ENCODE data around the gene MAST4.

The MAST4 gene

DNA sequence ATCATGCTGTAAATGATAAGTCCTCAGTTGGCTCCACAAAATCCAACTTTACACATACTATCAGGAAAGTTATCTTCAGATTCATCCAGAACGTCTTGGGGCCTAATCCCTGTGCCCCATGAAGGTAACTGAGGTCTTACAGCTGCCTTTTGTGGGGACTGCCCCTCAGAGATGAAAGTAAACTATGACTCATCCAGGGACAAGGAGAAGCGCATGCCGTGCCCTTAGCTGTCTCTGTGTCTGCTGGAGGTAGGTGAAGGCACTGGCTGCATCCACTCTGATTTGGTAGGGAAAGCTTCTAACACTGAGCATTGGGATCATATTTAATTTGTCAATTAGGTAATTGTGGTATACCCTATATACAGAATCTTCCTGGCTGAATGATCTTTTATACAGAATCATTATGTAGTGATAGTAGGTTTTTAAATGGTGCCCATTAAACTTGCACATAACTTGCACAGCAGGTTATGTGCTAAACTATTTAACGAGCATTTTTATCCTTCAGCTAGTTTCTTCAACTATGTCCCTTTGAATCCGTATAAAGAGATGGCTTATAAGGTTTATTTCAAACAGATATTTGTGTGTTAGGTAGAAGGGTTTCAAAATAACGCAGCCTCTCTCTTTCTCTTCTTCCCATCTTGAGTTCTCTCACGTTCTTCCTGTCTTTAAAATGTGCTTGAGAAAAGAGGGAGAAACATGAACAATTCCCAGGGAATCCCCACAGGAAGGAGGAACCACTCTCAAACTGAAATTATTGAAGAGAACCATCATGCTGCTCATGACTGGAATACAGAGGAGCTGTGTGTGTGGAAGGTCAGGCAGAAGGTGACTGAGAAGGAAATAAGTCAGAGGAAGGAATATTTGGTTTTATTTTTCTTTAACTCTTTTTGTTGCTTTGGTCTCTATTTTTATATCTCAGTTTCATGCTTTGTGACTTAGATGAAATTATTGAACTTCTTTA lies 349.5 kb downstream of the MAST4 start:
- no peak overlapping the region for H3K4me3 ChIP-seq (ENCODE audit: low read depth, low read length)
- no peaks in the 10 kb centered on the region for H3K27me3 ChIP-seq (ENCODE audit: control insufficient read depth, insufficient read depth, low read length)
- H3K9ac ChIP-seq (ENCODE audit: low read depth, low read length), result no peak overlapping the region
- H3K4me1 ChIP-seq (ENCODE audit: control insufficient read depth, insufficient read depth, low read length), result no peaks in the 10 kb centered on the region
- H3K9me3 ChIP-seq (ENCODE audit: control insufficient read depth, insufficient read depth, low read length), result no peaks in the 10 kb centered on the region
- no peaks in the 10 kb centered on the region for H3K36me3 ChIP-seq (ENCODE audit: control insufficient read depth, insufficient read depth, low read length)

DNA sequence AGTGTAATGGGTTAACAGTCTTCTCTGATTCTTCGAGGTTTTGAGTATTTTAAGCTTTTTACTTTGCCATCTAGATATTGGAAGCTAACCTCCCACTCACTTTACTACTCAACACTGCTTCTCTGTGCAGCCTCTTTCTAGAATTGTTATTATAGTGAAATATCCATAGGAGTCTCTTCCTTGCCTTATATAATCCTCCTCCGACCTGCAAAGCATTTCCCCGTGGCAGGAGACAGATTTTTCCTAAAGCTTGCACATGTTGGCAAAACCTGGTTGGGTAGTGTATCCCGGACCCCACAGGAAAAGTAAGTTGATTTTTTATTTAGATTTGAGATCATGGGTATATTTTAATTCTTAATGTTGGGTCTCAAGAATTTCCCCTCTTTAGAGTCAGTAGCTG lies 351.3 kb downstream of the MAST4 start:
- Histone ChIP-seq H3K9ac (ENCODE audit: low read depth, low read length) (no peak overlapping the region), H3K27me3 (ENCODE audit: control insufficient read depth, insufficient read depth, low read length) (no peaks in the 10 kb centered on the region), H3K9me3 (ENCODE audit: control insufficient read depth, insufficient read depth, low read length) (no peaks in the 10 kb centered on the region), H3K4me3 (ENCODE audit: low read depth, low read length) (no peak overlapping the region), H3K36me3 (ENCODE audit: control insufficient read depth, insufficient read depth, low read length) (no peaks in the 10 kb centered on the region), H3K4me1 (ENCODE audit: control insufficient read depth, insufficient read depth, low read length) (no peaks in the 10 kb centered on the region)

DNA sequence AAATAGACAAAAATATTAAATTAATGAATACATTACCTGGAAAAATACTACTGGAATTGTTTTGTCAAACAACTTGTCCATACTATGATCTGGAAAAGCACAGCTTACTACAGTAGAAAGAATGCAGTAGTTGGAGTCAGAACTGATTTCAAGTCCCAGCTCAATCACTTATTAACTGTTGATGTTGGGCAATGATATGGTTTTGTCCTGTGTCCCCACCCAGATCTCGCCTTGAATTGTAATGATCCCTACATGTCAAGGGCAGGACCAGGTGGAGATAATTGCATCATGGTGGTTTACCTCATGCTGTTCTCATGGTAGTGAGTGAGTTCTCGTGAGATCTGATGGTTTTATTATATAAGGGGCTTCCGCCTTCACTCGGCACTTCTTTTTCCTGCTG lies 352.9 kb downstream of the MAST4 start:
- Histone ChIP-seq H3K4me1 (ENCODE audit: control insufficient read depth, insufficient read depth, low read length) (no peaks in the 10 kb centered on the region), H3K9ac (ENCODE audit: low read depth, low read length) (no peak overlapping the region), H3K36me3 (ENCODE audit: control insufficient read depth, insufficient read depth, low read length) (no peaks in the 10 kb centered on the region), H3K9me3 (ENCODE audit: control insufficient read depth, insufficient read depth, low read length) (no peaks in the 10 kb centered on the region), H3K4me3 (ENCODE audit: low read depth, low read length) (no peak overlapping the region), H3K27me3 (ENCODE audit: control insufficient read depth, insufficient read depth, low read length) (no peaks in the 10 kb centered on the region)

DNA sequence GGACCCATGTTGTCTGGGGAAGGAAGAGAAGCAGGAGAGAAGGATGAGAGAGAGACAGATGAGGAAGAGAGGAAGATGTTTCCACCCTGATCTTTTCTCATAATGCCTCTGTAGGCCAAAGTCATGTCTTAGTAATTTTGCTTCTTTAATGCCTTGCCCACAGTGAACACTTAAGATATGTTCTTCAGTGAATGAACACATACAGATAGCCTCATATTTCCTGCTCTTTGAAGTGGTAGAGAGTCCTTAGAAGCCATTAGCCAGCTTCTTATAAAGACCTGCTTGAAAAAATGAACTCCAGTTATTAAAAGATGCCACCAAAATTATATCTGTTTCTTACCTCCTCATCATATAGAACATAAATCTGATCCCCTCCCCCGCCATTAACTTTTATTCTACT lies 356.0 kb downstream of the MAST4 start:
- Histone ChIP-seq H3K9me3 (ENCODE audit: control insufficient read depth, insufficient read depth, low read length) (no peaks in the 10 kb centered on the region), H3K9ac (ENCODE audit: low read depth, low read length) (no peak overlapping the region), H3K4me1 (ENCODE audit: control insufficient read depth, insufficient read depth, low read length) (no peaks in the 10 kb centered on the region), H3K36me3 (ENCODE audit: control insufficient read depth, insufficient read depth, low read length) (no peaks in the 10 kb centered on the region), H3K4me3 (ENCODE audit: low read depth, low read length) (no peak overlapping the region), H3K27me3 (ENCODE audit: control insufficient read depth, insufficient read depth, low read length) (no peaks in the 10 kb centered on the region)

DNA sequence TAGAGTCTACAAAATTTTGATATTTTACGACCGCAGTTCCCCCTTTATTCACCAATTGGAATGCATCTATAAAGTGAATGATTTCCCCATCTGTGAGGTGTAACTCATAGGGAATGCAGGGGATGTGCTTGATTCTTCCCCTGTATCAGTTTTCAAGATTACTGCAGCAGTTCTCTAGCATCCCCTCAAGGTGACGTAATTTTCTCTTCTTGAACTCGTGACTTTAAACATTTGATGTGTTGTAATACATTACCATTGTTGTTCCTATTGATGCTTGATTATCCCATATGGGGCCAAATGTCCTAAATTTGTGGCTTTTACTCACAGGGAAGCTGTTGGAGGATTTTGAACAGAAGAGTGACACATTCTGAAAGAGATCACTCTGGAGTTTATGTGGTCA lies 360.2 kb downstream of the MAST4 start:
- H3K4me3 ChIP-seq (ENCODE audit: low read depth, low read length), result no peak overlapping the region
- H3K9me3 ChIP-seq (ENCODE audit: control insufficient read depth, insufficient read depth, low read length), result no peaks in the 10 kb centered on the region
- H3K4me1 ChIP-seq (ENCODE audit: control insufficient read depth, insufficient read depth, low read length), result peaks cover 21% of the 10 kb centered on the region
- no peaks in the 10 kb centered on the region for H3K27me3 ChIP-seq (ENCODE audit: control insufficient read depth, insufficient read depth, low read length)
- no peaks in the 10 kb centered on the region for H3K36me3 ChIP-seq (ENCODE audit: control insufficient read depth, insufficient read depth, low read length)
- H3K9ac ChIP-seq (ENCODE audit: low read depth, low read length), result no peak overlapping the region

DNA sequence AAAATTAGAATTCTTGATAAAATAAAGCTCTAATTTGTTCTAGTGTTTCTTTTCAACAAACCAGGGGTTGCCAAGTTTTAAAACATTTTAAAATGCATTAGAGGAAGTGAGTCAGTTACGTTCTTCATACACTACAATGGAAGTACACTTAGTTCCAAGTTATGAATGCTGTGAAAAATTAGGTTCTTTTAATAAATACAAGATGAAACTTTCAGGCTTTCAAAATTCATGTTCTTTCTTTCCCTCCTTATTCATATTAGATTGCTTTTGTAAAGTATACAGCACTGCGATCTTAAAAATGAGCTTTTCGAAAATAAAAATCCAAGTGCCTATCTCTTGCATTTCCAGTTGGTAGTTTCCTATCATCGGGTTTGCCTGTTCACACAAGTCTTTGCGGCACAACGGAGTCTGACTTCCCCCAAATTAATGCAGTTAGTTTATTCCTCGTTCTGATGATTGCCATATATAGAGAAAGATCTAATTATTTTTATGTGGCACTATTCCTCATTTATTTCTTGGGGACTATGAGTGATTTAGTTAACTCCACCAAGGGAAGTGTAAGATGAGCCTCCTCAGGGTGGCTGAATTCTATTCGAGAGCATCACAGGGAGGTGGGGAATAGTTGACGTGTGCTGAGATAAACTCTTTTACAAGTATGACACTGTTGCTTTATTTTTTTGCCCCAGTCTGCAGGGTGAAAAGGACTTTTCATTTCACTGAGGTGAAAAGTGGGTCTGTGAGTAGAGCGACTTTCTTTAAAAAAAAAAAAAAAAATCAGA lies 362.2 kb downstream of the MAST4 start:
- no peaks in the 10 kb centered on the region for H3K36me3 ChIP-seq (ENCODE audit: control insufficient read depth, insufficient read depth, low read length)
- H3K27me3 ChIP-seq (ENCODE audit: control insufficient read depth, insufficient read depth, low read length), result no peaks in the 10 kb centered on the region
- no peak overlapping the region for H3K9ac ChIP-seq (ENCODE audit: low read depth, low read length)
- H3K4me1 ChIP-seq (ENCODE audit: control insufficient read depth, insufficient read depth, low read length), result peaks cover 23% of the 10 kb centered on the region
- peak overlapping the region; percentile 30 for H3K4me3 ChIP-seq (ENCODE audit: low read depth, low read length)
- no peaks in the 10 kb centered on the region for H3K9me3 ChIP-seq (ENCODE audit: control insufficient read depth, insufficient read depth, low read length)

DNA sequence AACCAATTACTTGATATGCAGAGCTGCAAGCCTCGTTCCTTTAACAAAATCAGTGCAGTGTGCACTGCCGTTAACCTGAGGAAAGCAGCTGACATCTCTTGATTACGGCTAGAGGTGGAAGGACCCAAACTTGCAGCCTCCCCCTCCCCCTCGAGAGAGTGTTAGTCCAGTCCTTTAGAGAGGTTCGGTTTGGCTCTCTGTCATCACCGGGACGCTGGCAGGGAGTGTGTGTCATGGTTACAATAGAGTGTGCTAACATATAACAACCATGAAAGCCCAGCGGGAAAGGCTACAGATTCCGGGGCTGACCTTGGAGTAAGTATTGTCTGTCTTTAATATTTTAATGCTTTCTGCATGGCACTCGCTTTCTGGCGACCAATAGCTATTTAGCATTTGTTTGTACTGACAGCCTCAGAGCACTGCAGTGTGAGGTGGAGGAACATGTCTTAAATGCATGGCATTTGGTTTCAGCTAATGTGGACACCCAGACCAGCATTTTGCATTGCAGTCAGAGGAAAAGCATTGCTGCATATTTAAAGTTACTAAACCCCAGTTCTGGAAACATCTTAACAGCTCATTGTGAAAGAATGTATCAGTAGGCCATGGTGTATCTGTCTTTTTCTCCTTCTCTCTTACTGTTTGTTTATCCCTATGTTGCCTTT lies 362.9 kb downstream of the MAST4 start:
- Histone ChIP-seq H3K4me1 (ENCODE audit: control insufficient read depth, insufficient read depth, low read length) (peaks cover 28% of the 10 kb centered on the region), H3K9me3 (ENCODE audit: control insufficient read depth, insufficient read depth, low read length) (no peaks in the 10 kb centered on the region), H3K36me3 (ENCODE audit: control insufficient read depth, insufficient read depth, low read length) (no peaks in the 10 kb centered on the region), H3K27me3 (ENCODE audit: control insufficient read depth, insufficient read depth, low read length) (no peaks in the 10 kb centered on the region), H3K9ac (ENCODE audit: low read depth, low read length) (no peak overlapping the region), H3K4me3 (ENCODE audit: low read depth, low read length) (peak overlapping the region; percentile 30)

DNA sequence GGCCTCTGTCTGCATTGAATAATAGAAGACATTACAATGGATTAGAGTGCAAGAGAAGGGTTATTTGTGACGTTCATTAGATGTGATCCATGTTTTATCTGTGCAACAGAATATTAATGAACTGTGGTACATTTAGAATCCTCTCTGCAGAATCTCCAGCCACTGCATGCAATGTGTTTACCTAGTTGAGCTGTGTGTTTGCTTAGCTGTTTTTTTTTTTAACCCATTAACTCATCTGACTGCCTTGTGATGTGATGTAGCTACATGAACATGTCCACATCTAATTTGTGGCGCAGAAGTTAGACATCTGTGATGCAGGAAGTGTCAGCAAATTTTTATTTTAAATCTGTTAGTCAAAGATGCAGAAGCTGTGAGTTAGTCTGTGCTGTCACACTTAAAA lies 363.5 kb downstream of the MAST4 start:
- H3K9me3 ChIP-seq (ENCODE audit: control insufficient read depth, insufficient read depth, low read length), result no peaks in the 10 kb centered on the region
- no peaks in the 10 kb centered on the region for H3K27me3 ChIP-seq (ENCODE audit: control insufficient read depth, insufficient read depth, low read length)
- no peak overlapping the region for H3K9ac ChIP-seq (ENCODE audit: low read depth, low read length)
- H3K36me3 ChIP-seq (ENCODE audit: control insufficient read depth, insufficient read depth, low read length), result no peaks in the 10 kb centered on the region
- H3K4me3 ChIP-seq (ENCODE audit: low read depth, low read length), result no peak overlapping the region
- H3K4me1 ChIP-seq (ENCODE audit: control insufficient read depth, insufficient read depth, low read length), result peaks cover 28% of the 10 kb centered on the region

DNA sequence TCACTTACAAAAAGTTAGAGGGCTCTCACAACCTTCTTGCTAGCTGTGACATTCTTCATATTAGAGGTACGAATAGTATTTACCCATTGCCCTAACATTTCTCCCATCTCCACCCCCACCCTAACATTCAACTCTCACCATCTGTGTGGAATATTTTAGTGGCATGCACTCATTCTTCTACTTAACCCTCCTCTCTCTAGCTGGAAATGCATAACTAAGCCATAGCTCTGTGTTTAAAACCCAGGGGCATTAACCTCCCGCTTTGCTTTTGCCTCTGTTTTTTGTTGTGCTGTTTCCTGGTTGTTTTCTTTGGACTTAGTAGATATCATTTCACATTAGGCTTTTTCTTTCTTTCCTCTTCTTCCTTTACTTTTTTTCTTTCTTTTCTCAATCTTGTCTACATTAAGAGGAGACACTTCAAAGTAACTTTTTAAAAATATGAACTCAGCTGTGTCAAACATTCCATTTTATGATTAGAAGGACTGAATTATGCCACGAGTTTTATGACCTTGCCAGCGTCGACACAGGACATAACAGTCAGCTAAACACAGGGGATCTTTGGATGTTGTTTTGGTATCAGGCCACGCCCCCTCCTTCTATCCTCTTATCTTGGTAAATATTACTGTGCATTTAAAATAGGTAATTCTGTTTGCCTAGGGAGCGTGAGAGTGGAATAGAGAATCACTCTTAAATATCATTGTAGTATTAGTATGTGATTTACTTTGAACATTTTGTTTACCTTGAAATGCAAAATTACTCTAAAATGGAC lies 364.4 kb downstream of the MAST4 start:
- Histone ChIP-seq H3K4me1 (ENCODE audit: control insufficient read depth, insufficient read depth, low read length) (peaks cover 28% of the 10 kb centered on the region), H3K4me3 (ENCODE audit: low read depth, low read length) (no peak overlapping the region), H3K27me3 (ENCODE audit: control insufficient read depth, insufficient read depth, low read length) (no peaks in the 10 kb centered on the region), H3K9ac (ENCODE audit: low read depth, low read length) (no peak overlapping the region), H3K36me3 (ENCODE audit: control insufficient read depth, insufficient read depth, low read length) (no peaks in the 10 kb centered on the region), H3K9me3 (ENCODE audit: control insufficient read depth, insufficient read depth, low read length) (no peaks in the 10 kb centered on the region)

DNA sequence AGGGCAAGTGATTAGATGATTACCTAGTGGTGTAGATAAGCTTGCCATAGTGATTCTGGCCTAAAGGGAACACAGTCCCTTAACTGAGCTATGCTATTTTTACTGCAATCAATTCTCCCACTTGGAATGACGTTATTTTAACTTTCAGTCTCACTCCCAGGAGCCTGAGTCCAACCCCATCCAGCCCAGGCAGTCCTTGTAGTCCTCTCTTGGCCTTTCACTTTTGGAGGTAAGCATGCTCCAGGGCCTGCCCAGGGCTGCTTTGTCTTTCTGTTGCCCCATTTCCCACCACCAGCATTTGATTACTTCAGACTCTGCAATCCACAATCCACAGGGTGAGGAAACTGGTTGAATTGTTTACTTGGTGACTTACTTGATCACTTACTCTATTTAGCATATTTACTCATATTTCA lies 367.4 kb downstream of the MAST4 start:
- Histone ChIP-seq H3K4me1 (ENCODE audit: control insufficient read depth, insufficient read depth, low read length) (peaks cover 24% of the 10 kb centered on the region), H3K4me3 (ENCODE audit: low read depth, low read length) (no peak overlapping the region), H3K9ac (ENCODE audit: low read depth, low read length) (no peak overlapping the region)

DNA sequence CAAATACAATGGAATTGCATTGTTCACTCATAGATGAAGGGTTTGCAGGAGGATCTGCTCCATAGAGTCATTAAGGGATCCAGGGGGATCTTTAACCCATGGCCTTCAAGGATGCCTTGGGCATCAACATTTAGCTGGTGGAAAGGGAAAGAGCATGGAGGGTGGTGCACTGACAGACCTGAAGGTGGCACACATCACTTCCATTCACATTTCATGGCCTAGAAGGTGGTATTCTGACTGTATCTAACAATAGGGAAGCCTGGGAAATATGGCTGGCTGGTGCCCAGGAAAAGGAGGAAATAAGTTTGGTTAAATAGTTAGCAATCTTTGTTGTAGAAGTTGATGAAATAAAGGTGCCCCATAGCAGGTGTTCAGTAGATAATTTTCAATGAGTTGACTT lies 370.2 kb downstream of the MAST4 start:
- H3K9me3 ChIP-seq (ENCODE audit: control insufficient read depth, insufficient read depth, low read length), result no peaks in the 10 kb centered on the region
- H3K27me3 ChIP-seq (ENCODE audit: control insufficient read depth, insufficient read depth, low read length), result no peaks in the 10 kb centered on the region
- peaks cover 7% of the 10 kb centered on the region for H3K4me1 ChIP-seq (ENCODE audit: control insufficient read depth, insufficient read depth, low read length)
- H3K4me3 ChIP-seq (ENCODE audit: low read depth, low read length), result no peak overlapping the region
- no peak overlapping the region for H3K9ac ChIP-seq (ENCODE audit: low read depth, low read length)
- no peaks in the 10 kb centered on the region for H3K36me3 ChIP-seq (ENCODE audit: control insufficient read depth, insufficient read depth, low read length)

More for the DNA sequence above, 367.4 kb downstream of the MAST4 start:
- Histone ChIP-seq H3K27me3 (ENCODE audit: control insufficient read depth, insufficient read depth, low read length) (no peaks in the 10 kb centered on the region), H3K36me3 (ENCODE audit: control insufficient read depth, insufficient read depth, low read length) (no peaks in the 10 kb centered on the region), H3K9me3 (ENCODE audit: control insufficient read depth, insufficient read depth, low read length) (no peaks in the 10 kb centered on the region)
